H9 (cell line): ENCODE measurements around the gene KLK6. TPM values are rescaled to one million over a fixed set of nuclear protein-coding genes. Genes with fewer than 3 reads are reported as not detected.
A peak's percentile ranks its signal among the peaks of the same experiment; 100 is the strongest.
"Not testable (repeated sequence)": the region's sequence is repeated elsewhere in the genome, so short reads cannot be mapped to it uniquely, and the experiment has no call there.

Experiments used
- DNase-seq: peaks from one replicate; pipeline ENCODE4 v3.0.0-alpha.2; 2017
- H2AFZ ChIP-seq: one replicate; pipeline ENCODE4 v1.6.1; 2013; ENCODE audit warnings: mild to moderate bottlenecking, low read length, control low read depth, moderate library complexity
- H2AK5ac ChIP-seq: 2 replicates; pipeline ENCODE4 v1.6.1; 2013; ENCODE audit warnings: low read length, control low read depth, mixed read lengths; ENCODE audit not compliant: insufficient read length
- H2BK120ac ChIP-seq: one replicate; pipeline ENCODE4 v1.6.1; 2013; ENCODE audit warnings: low read depth, mild to moderate bottlenecking, low read length, control low read depth, inconsistent platforms; ENCODE audit not compliant: poor library complexity, severe bottlenecking
- H2BK12ac ChIP-seq: 2 replicates; pipeline ENCODE4 v1.6.1; 2013; ENCODE audit warnings: low read length, control low read depth, mixed read lengths, low read depth; ENCODE audit not compliant: insufficient read length
- H2BK15ac ChIP-seq: 2 replicates; pipeline ENCODE4 v1.6.1; 2013; ENCODE audit warnings: low read depth, low read length, control low read depth
- H2BK20ac ChIP-seq: one replicate; pipeline ENCODE4 v1.6.1; 2013; ENCODE audit warnings: low read depth, mild to moderate bottlenecking, low read length, control low read depth, inconsistent platforms; ENCODE audit not compliant: poor library complexity, severe bottlenecking
- H2BK5ac ChIP-seq: 2 replicates; pipeline ENCODE4 v1.6.1; 2013; ENCODE audit warnings: low read length, control low read depth, mixed read lengths; ENCODE audit not compliant: insufficient read length
- H3K14ac ChIP-seq: 2 replicates; pipeline ENCODE4 v1.6.1; 2013; ENCODE audit warnings: low read length, control low read depth; ENCODE audit not compliant: insufficient read depth
- H3K18ac ChIP-seq: 2 replicates; pipeline ENCODE4 v1.6.1; 2013; ENCODE audit warnings: low read depth, mild to moderate bottlenecking, mixed read lengths, low read length, control low read depth; ENCODE audit not compliant: insufficient read length
- H3K23ac ChIP-seq: 2 replicates; pipeline ENCODE4 v1.6.1; 2013; ENCODE audit warnings: low read length, control low read depth, mixed read lengths, low read depth; ENCODE audit not compliant: insufficient read length
- H3K23me2 ChIP-seq: 2 replicates; pipeline ENCODE4 v1.6.1; 2013; ENCODE audit warnings: low read depth, mild to moderate bottlenecking, mixed read lengths, low read length, control low read depth; ENCODE audit not compliant: insufficient read length, poor library complexity, severe bottlenecking
- H3K27ac ChIP-seq: 2 replicates; pipeline ENCODE4 v1.5.1; 2013; ENCODE audit warnings: low read length, control low read depth, mixed read lengths, low read depth; ENCODE audit not compliant: insufficient read length
- H3K27me3 ChIP-seq: 2 replicates; pipeline ENCODE4 v1.6.1; 2013; ENCODE audit warnings: low read length, control low read depth, inconsistent platforms; ENCODE audit not compliant: insufficient read depth
- H3K4ac ChIP-seq: 2 replicates; pipeline ENCODE4 v1.6.1; 2013; ENCODE audit warnings: low read depth, mild to moderate bottlenecking, control low read depth, inconsistent platforms, low read length, moderate library complexity
- H3K4me1 ChIP-seq: 2 replicates; pipeline ENCODE4 v1.6.1; 2013; ENCODE audit warnings: low read length, control low read depth, inconsistent platforms; ENCODE audit not compliant: insufficient read depth
- H3K4me2 ChIP-seq: 2 replicates; pipeline ENCODE4 v1.6.1; 2013; ENCODE audit warnings: low read length, control low read depth, mixed read lengths; ENCODE audit not compliant: insufficient read length, insufficient read depth
- H3K56ac ChIP-seq: 2 replicates; pipeline ENCODE4 v1.6.1; 2013; ENCODE audit warnings: low read depth, mild to moderate bottlenecking, mixed read lengths, low read length, control low read depth; ENCODE audit not compliant: insufficient read length
- H3K79me1 ChIP-seq: 2 replicates; pipeline ENCODE4 v1.6.1; 2013; ENCODE audit warnings: low read depth, mild to moderate bottlenecking, moderate library complexity, low read length, control low read depth, inconsistent platforms; ENCODE audit not compliant: insufficient read depth, poor library complexity, severe bottlenecking
- H3K79me2 ChIP-seq: 2 replicates; pipeline ENCODE4 v1.6.1; 2013; ENCODE audit warnings: low read length, control low read depth, inconsistent platforms; ENCODE audit not compliant: insufficient read depth
- H3K9ac ChIP-seq: 2 replicates; pipeline ENCODE4 v1.6.1; 2013; ENCODE audit warnings: low read length, control low read depth, mixed read lengths; ENCODE audit not compliant: insufficient read length; ENCODE audit errors: extremely low read depth
- H3K9me3 ChIP-seq: one replicate; pipeline ENCODE4 v1.6.1; 2013; ENCODE audit warnings: low read depth, low read length, inconsistent platforms; ENCODE audit not compliant: control insufficient read depth
- H3T11ph ChIP-seq: one replicate; pipeline ENCODE4 v1.6.1; 2013; ENCODE audit warnings: mild to moderate bottlenecking, low read length, control low read depth, inconsistent platforms
- H4K20me1 ChIP-seq: one replicate; pipeline ENCODE4 v1.6.1; 2013; ENCODE audit not compliant: control insufficient read depth, insufficient read length, insufficient read depth
- H4K5ac ChIP-seq: 2 replicates; pipeline ENCODE4 v1.6.1; 2013; ENCODE audit warnings: low read depth, mild to moderate bottlenecking, mixed read lengths, low read length, control low read depth; ENCODE audit not compliant: insufficient read length
- H4K8ac ChIP-seq: replicated peaks from 2 replicates; pipeline ENCODE4 v1.6.1; 2013; ENCODE audit warnings: low read length, control low read depth, mixed read lengths, low read depth; ENCODE audit not compliant: insufficient read length
- H4K91ac ChIP-seq: 2 replicates; pipeline ENCODE4 v1.6.1; 2013; ENCODE audit warnings: low read depth, mild to moderate bottlenecking, moderate library complexity, mixed read lengths, low read length, control low read depth; ENCODE audit not compliant: insufficient read length
- H3K27ac Mint-ChIP-seq, 3 experiments: 2 replicates in 2 of 3; 3 replicates in 1 of 3; pipeline ENCODE4 v1.8.0; 2020 to 2021; ENCODE audit warnings: mixed read lengths in 3 of 3, mild to moderate bottlenecking in 1 of 3, moderate library complexity in 1 of 3
- H3K27me3 Mint-ChIP-seq: 2 replicates; pipeline ENCODE4 v1.8.0; 2021; ENCODE audit warnings: low read depth, mild to moderate bottlenecking, moderate library complexity, mixed read lengths
- H3K36me3 Mint-ChIP-seq, 3 experiments: 2 replicates in 2 of 3; 3 replicates in 1 of 3; pipeline ENCODE4 v1.8.0; 2020 to 2021; ENCODE audit warnings: low read depth in 3 of 3, mixed read lengths in 3 of 3; ENCODE audit not compliant: insufficient read depth in 1 of 3
- H3K4me1 Mint-ChIP-seq, 2 experiments: 2 replicates each; pipeline ENCODE4 v1.8.0; 2020; ENCODE audit warnings: mixed read lengths in 2 of 2
- H3K4me3 Mint-ChIP-seq, 2 experiments: 2 replicates in 1 of 2; 3 replicates in 1 of 2; pipeline ENCODE4 v1.8.0; 2020 to 2021; ENCODE audit warnings: mild to moderate bottlenecking in 2 of 2, mixed read lengths in 2 of 2, moderate library complexity in 1 of 2
- H3K9me3 Mint-ChIP-seq, 2 experiments: 2 replicates in 1 of 2; 3 replicates in 1 of 2; pipeline ENCODE4 v1.8.0; 2020; ENCODE audit warnings: mild to moderate bottlenecking in 2 of 2, mixed read lengths in 2 of 2, moderate library complexity in 1 of 2
- CTCF ChIP-seq: fragments of 200-600 bp; sonication (generic); conservative IDR thresholded peaks from 3 replicates; pipeline ENCODE4 v1.8.0; 2021; ENCODE audit warnings: antibody characterized with exemption, mild to moderate bottlenecking
- WGBS: extraction: QIAGEN DNeasy Blood & Tissue Kit; methylation state at CpG from one replicate; pipeline ENCODE4 v1.1.7; 2013; ENCODE audit warnings: missing lambda C conversion rate, low lambda C conversion rate, mixed read lengths; ENCODE audit not compliant: insufficient read length; ENCODE audit errors: extremely low coverage; 5-methylcytosine and 5-hydroxymethylcytosine counted together
- total RNA-seq: library from RNA; stranded (reverse); gene quantifications from 2 replicates; pipeline ENCODE4 v1.2.1, GENCODE V29; 2021

Gene KLK6
- total RNA-seq, 1 experiment from 2014 or later = 2.6 TPM

GRCh38 chr19:50972795-50973376, 3.5 kb upstream of the KLK6 start:
- Histone ChIP-seq H3K9ac (no peak overlapping the region), H4K20me1 (no peaks in the 10 kb centered on the region), H3K4me2 (no peak overlapping the region), H3K79me1 (no peaks in the 10 kb centered on the region), H2AK5ac (no peak overlapping the region), H4K8ac (no peak overlapping the region), H3K14ac (no peak overlapping the region), H2BK15ac (no peak overlapping the region), H2BK5ac (no peak overlapping the region), H3K4me1 (peaks cover 4% of the 10 kb centered on the region; the same call in 1 of the 2 replicates), H3K9me3 (no peaks in the 10 kb centered on the region), H3K23me2 (no peaks in the 10 kb centered on the region), H2BK20ac (no peak overlapping the region), H3K18ac (no peak overlapping the region), H4K5ac (no peak overlapping the region), H2BK12ac (no peak overlapping the region), H4K91ac (no peak overlapping the region), H3K56ac (no peak overlapping the region), H2BK120ac (no peak overlapping the region), H3K79me2 (no peaks in the 10 kb centered on the region), H3K23ac (no peak overlapping the region), H3K27me3 (no peaks in the 10 kb centered on the region), H3K4ac (no peak overlapping the region), H3T11ph (no peak overlapping the region), H2AFZ (no peak overlapping the region), H3K27ac (no peak overlapping the region)
- TF ChIP-seq CTCF = no peak
- WGBS = no CpG with 5 or more reads among the region's 9 CpGs
- no peaks in the 10 kb centered on the region for H3K9me3 Mint-ChIP-seq
- H3K4me1 Mint-ChIP-seq = peaks cover 28 to 56% of the 10 kb centered on the region in 2 experiments
- H3K27me3 Mint-ChIP-seq = peaks cover 2% of the 10 kb centered on the region
- H3K36me3 Mint-ChIP-seq = no peaks in the 10 kb centered on the region
- H3K4me3 Mint-ChIP-seq = no peak overlapping the region
- H3K27ac Mint-ChIP-seq = no peak overlapping the region
- no peak for DNase-seq

GRCh38 chr19:50969810-50970209, 419 bp upstream of the KLK6 start:
- H3K4ac ChIP-seq, H3K9ac ChIP-seq, DNase-seq, H3K27ac ChIP-seq, H3K4me2 ChIP-seq, H2BK20ac ChIP-seq, H3K23ac ChIP-seq, H3K36me3 Mint-ChIP-seq, H4K20me1 ChIP-seq, H4K5ac ChIP-seq, H2AFZ ChIP-seq, H3K23me2 ChIP-seq, H2BK5ac ChIP-seq, H2BK15ac ChIP-seq, H4K91ac ChIP-seq, H2AK5ac ChIP-seq, H4K8ac ChIP-seq, H3K27me3 ChIP-seq, H3K9me3 ChIP-seq, H3T11ph ChIP-seq, H3K9me3 Mint-ChIP-seq, H2BK12ac ChIP-seq, H3K18ac ChIP-seq, H3K4me1 ChIP-seq, H3K79me1 ChIP-seq, H3K4me3 Mint-ChIP-seq, H3K14ac ChIP-seq, H2BK120ac ChIP-seq, H3K79me2 ChIP-seq, H3K56ac ChIP-seq: not testable (repeated sequence)
- peak overlapping the region in 2 of 3 experiments; percentile 53 to 81; a peak in 4 of 7 replicates for H3K27ac Mint-ChIP-seq
- H3K4me1 Mint-ChIP-seq = peaks cover 14 to 41% of the 10 kb centered on the region in 2 experiments
- peaks cover 10% of the 10 kb centered on the region for H3K27me3 Mint-ChIP-seq
- WGBS = no CpG with 5 or more reads among the region's 3 CpGs
